Posterior cingulate gyrus (tissue), 11 donors: ENCODE results near the gene RTN4IP1.

Experiments
- DNase-seq, 10 donors: peaks; one replicate each; pipeline versions ENCODE4 v3.0.0 to v3.0.0-alpha.2; 2020 to 2021; ENCODE audit warnings: mixed read lengths in 3 of 10
- intact Hi-C: fragments of 100-400 bp; cut with DNase I; formaldehyde crosslinking; loops from one replicate; pipeline ENCODE4 v1.15.1; 2023

RTN4IP1 gene

GRCh38 chr6:106629103-106629858 is at the start of gene RTN4IP1, which contains the start of gene QRSL1:
Gene RTN4IP1 (minus strand): TSS chr6:106629498. CDS start chr6:106629021, 477 bp downstream.
Gene QRSL1 (plus strand): TSS chr6:106629578. CDS start chr6:106629682, 104 bp downstream.
- intact Hi-C loops, result no loop called here
- DNase-seq, result peak; percentile 75 to 96 (median 84)

GRCh38 chr6:106677282-106677681 is 48.0 kb upstream of the RTN4IP1 start:
- no peak for DNase-seq
- intact Hi-C loops, result no loop called here

- no peak for DNase-seq
- intact Hi-C loops, result no loop called here
These were observed 45.4 kb upstream of the RTN4IP1 start for GRCh38 chr6:106674541-106675229.

GRCh38 chr6:106671651-106672050 is 42.4 kb upstream of the RTN4IP1 start:
- DNase-seq, result no peak
- intact Hi-C loops, result no loop called here

GRCh38 chr6:106670236-106670635 is 40.9 kb upstream of the RTN4IP1 start:
- no peak for DNase-seq
- intact Hi-C loops, result no loop called here

- no peak for DNase-seq
- intact Hi-C loops, result no loop called here
These were observed 37.7 kb upstream of the RTN4IP1 start for GRCh38 chr6:106667022-106667402.

- intact Hi-C loops, result no loop called here
- DNase-seq, result no peak
These were observed 37.2 kb upstream of the RTN4IP1 start for GRCh38 chr6:106666282-106667021.

- no peak for DNase-seq
- intact Hi-C loops, result no loop called here
These were observed 33.2 kb upstream of the RTN4IP1 start for GRCh38 chr6:106662458-106662857.

- intact Hi-C loops, result no loop called here
- DNase-seq, result no peak
These were observed 30.6 kb upstream of the RTN4IP1 start for GRCh38 chr6:106659859-106660258.

- DNase-seq, result no peak
- intact Hi-C loops, result no loop called here
These were observed 29.2 kb upstream of the RTN4IP1 start for GRCh38 chr6:106658469-106658868.

GRCh38 chr6:106648651-106649308 is 19.5 kb upstream of the RTN4IP1 start:
- intact Hi-C loops, result no loop called here
- DNase-seq, result no peak

- intact Hi-C loops, result no loop called here
- no peak for DNase-seq
These were observed 13.8 kb upstream of the RTN4IP1 start for GRCh38 chr6:106643061-106643460.

- DNase-seq, result peak in 1 of 10 donors; percentile 11
These were observed 13.2 kb upstream of the RTN4IP1 start for GRCh38 chr6:106642476-106642875.

GRCh38 chr6:106639812-106640211 is 10.5 kb upstream of the RTN4IP1 start:
- no peak for DNase-seq
- intact Hi-C loops, result no loop called here

More at GRCh38 chr6:106642476-106642875, 13.2 kb upstream of the RTN4IP1 start:
- intact Hi-C loops, result no loop called here

GRCh38 chr6:106637717-106638341 is 8.5 kb upstream of the RTN4IP1 start:
- intact Hi-C loops, result no loop called here

GRCh38 chr6:106637051-106637716 is 7.9 kb upstream of the RTN4IP1 start:
- intact Hi-C loops, result no loop called here
- DNase-seq, result no peak

More at GRCh38 chr6:106637717-106638341, 8.5 kb upstream of the RTN4IP1 start:
- DNase-seq, result no peak

- intact Hi-C loops, result no loop called here
These were observed 5.3 kb upstream of the RTN4IP1 start for GRCh38 chr6:106634565-106634964.

GRCh38 chr6:106631346-106631745 is 2.0 kb upstream of the RTN4IP1 start:
- no peak for DNase-seq
- intact Hi-C loops, result no loop called here

More at GRCh38 chr6:106634565-106634964, 5.3 kb upstream of the RTN4IP1 start:
- DNase-seq, result no peak

GRCh38 chr6:106630366-106630765 is 1.1 kb upstream of the RTN4IP1 start:
- intact Hi-C loops, result no loop called here
- DNase-seq, result no peak

GRCh38 chr6:106629859-106630163 is 513 bp upstream of the RTN4IP1 start:
- intact Hi-C loops, result no loop called here

More at GRCh38 chr6:106629859-106630163, 513 bp upstream of the RTN4IP1 start:
- DNase-seq, result peak in 1 of 10 donors; percentile 59
